ENCODE results near the gene SMURF2.
A peak's percentile ranks its signal among the peaks of the same experiment; 100 is the strongest.
"Not testable (repeated sequence)": the region's sequence is repeated elsewhere in the genome, so short reads cannot be mapped to it uniquely, and the experiment has no call there.

The SMURF2 gene

DNA sequence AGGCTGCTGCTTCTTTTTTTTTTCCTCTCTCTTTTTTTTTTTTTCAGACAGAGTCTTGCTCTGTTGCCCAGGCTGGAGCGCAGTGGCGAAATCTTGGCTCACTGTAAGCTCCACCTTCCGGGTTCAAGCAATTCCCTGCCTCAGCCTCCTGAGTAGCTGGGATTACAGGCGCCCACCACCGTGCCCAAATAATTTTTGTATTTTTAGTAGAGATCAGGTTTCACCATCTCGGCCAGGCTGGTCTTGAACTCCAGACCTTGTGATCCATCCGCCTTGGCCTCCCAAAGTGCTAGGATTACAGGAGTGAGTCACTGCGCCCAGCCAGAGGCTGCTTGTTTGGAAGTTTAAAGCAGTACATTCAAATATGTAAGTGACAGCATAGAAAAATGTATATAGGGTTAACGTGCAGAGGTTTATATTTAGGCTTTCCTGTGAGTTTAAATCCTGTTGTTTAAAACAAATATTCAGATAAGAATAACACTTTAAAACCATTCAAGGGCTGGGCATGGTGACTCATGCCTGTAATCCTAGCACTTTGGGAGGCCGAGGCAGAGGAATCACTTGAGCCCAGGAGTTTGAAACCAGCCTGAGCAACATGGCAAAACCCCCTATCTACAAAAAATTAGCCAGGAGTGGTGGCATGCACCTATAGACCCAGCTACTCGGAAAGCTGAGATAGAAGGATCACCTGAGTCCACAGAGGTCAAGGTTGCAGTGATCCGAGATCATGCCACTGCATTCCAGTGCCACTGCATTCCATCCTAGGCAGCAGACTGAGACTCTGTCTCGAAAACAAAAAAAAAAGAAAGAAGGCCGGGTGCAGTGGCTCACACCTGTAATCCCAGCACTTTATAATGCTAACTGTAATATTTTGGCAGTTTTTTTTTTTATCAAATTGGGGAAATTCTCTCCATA is 6.0 kb upstream of the SMURF2 start:
- not testable (repeated sequence) for DNase-seq (ENCODE audit: low read depth in 1 of 2, low spot score in 1 of 2)

DNA sequence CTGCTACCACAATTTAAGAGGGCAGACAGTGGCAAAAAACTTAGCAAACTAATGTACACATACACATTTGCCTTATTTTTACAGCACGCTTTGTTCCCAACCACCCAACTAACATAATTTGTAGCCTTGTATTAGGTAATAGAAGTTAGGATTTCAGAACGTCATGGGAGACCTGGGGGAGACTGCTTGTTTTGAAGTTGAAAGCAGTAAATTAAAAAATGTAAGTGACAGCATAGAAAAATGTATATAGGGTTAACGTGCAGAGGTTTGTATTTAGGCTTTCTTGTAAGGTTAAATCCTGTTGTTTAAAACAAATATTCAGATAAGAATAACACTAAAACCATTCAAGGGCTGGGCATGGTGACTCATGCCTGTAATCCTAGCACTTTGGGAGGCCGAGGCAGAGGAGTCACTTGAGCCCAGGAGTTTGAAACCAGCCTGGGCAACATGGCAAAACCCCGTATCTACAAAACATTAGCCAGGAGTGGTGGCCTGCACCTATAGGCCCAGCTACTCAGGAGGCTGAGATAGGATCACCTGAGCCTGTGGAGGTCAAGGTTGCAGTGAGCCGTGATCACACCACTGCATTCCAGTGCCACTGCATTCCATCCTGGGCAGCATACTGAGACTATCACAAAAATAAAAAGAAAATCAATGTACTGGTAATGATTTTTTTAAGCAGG is 2.3 kb upstream of the SMURF2 start:
- not testable (repeated sequence) for DNase-seq (ENCODE audit: low read depth in 1 of 2, low spot score in 1 of 2)

DNA sequence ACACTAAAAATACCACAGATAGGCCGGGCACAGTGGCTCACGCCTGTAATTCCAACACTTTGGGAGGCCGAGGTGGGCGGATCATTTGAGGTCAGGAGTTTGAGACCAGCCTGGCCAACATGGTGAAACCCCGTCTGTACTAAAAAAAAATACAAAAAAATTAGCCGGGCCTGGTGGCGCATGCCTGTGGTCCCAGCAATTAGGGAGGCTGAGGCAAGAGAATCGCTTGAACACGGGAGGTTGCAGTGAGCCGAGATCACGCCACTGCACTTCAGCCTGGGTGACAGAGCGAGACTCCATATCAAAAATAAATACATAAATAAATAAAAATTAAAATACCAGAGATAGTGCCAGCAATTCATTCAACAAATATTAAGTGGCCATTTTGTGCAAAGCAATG is 1.7 kb upstream of the SMURF2 start:
- DNase-seq (ENCODE audit: low read depth in 1 of 2, low spot score in 1 of 2) = not testable (repeated sequence)

DNA sequence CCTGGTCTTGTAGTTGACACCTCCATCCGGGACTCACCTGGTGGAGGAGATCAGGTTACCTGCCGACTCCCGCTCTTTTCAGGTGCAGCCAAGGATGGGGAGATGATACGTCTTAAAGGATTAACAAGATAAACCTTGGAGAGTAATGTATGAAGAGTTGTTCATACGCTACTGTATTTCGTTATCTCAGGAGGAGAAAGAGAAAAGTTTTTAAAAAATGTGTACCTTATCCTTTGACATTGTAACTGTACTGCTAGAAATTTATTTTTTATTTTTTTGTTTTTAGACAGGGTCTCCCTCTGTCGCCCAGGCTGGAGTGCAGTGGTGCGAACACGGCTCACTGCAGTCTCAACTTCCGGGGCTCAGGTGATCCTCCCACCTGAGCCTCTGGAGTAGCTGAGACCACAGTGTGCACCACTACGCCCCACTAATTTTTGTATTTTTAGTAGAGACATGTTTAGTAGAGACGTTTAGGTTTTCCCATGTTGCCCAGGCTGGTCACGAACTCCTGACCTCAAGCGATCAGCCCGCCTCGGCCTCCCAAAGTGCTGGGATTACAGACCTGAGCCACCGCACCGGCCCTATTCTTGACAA is 764 bp upstream of the SMURF2 start:
- DNase-seq (ENCODE audit: low read depth in 1 of 2, low spot score in 1 of 2) = no peak

DNA sequence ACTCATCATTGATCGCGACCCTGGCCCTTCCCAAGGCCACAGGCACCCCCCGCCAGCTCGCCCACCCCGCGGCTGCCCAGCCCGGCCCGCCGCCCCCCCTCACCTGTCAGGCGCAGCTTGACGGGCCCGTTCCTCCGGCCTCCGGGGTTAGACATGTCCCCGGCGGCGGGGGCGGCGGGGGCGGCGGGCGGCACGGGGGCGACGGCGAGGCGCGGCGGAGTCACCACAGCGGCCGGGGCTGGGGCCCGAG is 456 bp downstream of the SMURF2 start:
- DNase-seq (ENCODE audit: low read depth in 1 of 2, low spot score in 1 of 2) = no peak

DNA sequence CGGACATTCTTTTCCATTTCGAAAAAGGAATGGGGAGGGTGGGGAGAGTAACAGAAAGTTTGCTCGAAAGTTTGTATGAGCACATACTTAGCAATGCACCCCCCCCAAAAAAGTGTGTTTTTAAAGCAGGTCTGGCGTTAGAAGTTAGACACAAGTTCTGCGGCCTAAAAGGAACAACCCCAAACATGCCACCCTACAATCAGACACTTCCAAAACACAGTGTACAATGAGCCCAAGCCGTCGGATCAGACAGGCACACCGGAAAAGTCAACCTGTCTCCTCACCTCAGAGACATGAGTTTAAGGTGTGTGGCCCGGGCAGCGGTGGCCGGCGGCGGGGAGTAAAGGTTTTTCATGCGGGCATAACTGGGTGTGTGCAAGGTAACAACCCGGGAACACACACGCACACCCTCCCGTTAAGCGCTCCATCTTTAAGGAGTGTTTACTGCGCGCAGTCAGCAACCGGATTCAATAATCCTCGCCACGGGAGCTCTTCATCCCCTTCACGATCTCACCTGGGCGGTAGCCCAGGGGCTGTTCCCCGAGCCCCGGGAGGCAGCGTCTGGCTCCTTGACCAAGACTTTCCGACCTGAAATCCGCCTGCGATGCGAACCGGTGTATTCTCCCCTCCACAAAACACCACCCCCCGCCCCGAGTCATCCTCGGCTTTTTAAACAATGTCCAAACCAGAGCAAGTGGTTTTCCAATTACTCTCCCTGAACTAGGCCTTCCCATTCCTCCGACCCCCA is 955 bp downstream of the SMURF2 start:
- peak; percentile 9 to 20 for DNase-seq (ENCODE audit: low read depth in 1 of 2, low spot score in 1 of 2)

DNA sequence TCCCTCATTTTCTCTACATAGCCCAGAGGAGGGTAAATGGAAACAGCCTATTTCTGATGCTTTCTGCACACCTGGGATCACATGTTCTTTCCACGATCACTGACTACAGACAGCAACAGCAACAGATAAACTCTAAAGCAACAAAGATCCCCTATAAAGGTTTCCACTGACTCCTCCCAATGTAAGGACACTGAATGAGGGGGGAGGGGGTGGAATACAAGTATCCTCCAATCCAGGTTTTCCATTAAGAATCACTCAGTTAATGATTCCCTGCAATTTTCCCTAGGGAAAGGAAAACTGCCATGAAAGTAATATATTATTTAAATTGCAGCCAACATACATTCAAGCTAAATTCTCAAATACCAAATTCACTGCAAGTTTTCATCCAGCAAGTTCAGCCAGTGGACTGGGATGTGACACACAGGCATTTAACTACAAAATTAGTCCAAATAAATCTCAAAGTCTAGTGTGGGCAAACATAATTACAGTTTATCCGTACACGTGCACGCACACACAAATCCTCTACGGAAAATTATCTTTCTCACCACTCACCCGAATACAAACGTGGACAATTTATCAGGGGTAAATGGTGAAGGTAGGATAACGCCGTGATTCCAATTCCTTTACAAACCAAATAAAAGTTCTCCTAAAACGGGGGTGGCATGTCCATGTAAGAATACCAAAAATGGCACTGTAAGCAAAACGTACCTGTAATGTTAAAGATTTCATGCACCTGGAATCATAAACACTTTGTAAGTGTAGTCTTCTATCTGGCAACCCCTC is 1.7 kb downstream of the SMURF2 start:
- DNase-seq (ENCODE audit: low read depth in 1 of 2, low spot score in 1 of 2) = not testable (repeated sequence)

DNA sequence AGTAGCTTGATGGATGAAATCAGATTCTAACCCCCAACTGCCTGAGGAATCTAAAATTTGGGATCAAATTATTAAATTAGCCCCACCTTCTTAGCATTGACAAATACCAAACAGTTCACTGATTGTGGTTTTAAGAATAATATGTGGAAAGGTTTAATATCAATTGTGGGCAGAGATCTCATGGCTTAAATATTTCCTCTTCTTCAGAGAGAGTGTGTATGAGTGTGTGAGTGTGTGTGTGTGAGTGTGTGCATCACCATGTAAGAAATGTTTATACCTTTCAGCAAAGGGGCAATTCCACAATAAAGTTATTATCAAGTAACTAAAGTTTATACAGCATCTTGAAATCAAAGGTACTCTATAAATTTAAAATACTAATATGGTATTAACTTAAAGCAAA is 3.2 kb downstream of the SMURF2 start:
- DNase-seq (ENCODE audit: low read depth in 1 of 2, low spot score in 1 of 2) = no peak

DNA sequence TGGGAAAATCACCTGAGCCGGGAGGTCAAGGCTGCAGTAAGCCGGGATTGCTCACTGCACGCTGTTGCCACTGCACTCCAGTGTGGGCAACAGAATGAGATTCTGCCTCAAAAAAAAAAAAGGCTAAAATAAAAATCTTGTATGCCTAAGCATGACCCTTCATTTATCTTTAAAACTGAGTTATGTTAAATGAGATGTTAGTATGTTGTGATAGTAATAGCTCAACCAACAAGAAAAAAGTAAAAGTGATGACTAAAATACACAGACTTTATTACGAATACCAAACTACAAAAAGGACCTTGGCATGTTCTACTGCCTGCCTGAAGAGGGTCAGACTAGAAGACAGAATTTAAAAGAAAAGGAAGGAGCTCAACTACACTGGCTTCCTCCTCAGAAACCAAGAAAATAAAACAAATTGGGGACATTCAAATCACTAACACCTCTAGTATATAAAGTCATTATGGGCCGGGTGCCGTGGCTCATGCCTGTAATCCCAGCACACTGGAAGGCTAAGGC is 4.4 kb downstream of the SMURF2 start:
- DNase-seq (ENCODE audit: low read depth in 1 of 2, low spot score in 1 of 2) = no peak

DNA sequence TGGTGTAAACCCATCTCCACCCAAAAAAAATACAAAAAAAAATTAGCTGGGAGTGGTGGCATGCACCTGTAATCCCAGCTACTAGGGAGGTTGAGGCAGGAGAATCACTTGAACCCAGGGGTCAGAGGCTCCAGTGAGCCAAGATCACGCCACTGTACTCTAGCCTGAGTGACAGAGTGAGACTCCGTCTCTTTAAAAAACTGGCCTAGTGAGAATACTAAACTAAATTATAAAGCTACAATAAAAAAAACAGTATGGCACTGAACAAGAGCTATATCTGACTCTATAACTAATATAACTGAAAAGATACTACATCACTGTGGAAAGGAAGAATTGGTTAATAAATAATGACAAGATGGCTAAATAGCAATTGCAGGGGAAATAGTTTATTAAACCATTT is 6.4 kb downstream of the SMURF2 start:
- DNase-seq (ENCODE audit: low read depth in 1 of 2, low spot score in 1 of 2) = no peak

DNA sequence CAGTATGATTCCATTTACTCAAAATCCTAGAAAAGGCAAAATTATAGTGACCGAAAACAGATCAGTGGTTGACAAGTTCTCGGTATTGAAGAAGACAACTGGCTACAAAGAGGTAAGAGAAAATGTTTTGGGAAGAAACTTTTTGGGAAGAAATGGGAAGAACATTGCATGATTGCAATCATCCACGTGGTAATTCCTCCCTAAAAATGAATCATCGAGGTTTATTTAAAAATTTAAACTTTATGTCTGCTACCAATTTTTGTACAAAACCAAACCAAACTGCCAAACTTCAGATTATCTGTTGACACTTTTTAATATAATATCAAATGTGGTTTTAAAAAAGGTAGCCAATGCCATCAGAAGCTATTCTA is 8.1 kb downstream of the SMURF2 start:
- no peak for DNase-seq (ENCODE audit: low read depth in 1 of 2, low spot score in 1 of 2)

DNA sequence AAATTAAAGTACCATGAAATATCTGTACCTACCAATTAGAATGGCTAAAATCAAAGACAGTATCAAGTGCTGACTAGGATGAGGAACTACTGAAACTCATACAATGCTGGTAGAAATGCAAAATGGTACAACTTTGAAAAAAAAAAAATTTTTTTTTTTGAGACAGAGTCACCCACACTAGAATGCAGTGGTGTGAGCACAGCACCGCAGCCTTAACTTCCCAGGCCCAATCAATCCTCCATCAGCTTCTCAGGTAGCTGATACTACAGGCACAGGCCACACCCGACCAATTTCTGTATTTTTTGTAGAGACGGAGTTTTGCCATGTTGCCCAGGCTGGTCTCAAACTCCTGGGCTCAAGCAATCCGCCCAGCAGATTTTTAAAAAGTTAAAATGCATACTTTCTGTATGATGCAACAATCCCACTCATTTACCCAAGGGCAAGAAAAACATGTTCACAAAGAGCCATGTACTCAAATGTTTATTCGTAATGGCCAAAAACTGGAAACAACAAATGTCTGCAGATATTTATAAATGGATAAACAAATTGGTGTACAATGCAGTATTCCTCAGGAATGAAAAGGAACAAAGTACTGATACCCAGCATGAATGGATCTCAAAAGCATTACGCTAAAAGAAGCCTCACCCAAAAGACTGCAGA is 8.7 kb downstream of the SMURF2 start:
- DNase-seq (ENCODE audit: low read depth in 1 of 2, low spot score in 1 of 2) = no peak

DNA sequence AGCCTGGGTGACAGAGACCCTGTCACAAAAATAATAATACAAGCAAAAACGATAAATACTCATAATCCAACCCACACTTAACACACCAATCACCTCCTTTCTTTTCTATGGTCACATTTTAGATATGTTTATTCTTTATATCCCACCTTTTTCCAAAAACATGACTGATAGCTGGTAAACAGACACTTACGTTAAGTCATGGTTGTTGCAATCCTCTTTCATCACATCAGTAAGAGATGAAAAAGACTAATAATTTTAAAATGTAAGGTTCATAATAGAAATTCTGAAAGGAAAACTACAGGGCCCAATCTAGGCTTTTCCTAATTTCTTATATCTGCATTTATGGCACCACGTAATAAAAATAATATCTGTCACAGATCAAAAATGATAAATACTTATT is 10.2 kb downstream of the SMURF2 start:
- DNase-seq (ENCODE audit: low read depth in 1 of 2, low spot score in 1 of 2) = no peak

DNA sequence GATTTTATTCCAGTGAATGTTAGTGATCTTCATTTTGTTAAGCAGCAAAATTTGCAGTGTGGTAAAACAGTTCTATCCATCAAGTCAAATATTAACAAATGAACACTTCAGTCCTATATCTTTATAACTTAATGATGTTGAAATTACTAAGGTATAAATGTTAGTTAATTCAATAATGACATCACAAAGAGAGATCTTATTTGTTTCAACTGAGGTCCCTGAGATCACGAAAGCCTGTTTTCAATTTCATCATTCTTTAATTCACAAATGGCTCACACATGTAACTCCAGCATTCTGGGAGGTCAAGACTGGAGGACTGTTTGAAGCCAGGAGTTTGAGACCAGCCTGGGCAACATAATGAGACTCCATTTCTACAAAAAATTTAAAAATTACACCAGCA is 13.9 kb downstream of the SMURF2 start:
- DNase-seq (ENCODE audit: low read depth in 1 of 2, low spot score in 1 of 2) = no peak

DNA sequence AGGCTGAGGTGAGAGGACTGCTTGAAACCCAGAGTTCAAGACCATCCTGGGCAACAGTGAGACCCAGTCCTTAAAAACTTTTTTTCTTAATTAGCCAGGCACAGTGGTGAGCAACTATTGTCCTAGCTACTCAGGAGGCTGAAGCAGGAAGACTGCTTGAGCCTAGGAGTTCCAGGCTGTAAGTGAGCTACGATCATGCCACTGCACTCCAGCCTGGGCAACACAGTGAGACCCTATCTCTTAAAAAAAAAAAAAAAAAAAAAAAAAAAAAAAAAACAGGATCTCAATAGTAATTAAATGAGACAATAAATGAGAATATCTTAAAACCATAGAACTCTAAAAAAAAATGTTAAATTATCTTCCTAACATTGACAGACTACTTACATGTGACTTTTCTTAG is 14.3 kb downstream of the SMURF2 start:
- no peak for DNase-seq (ENCODE audit: low read depth in 1 of 2, low spot score in 1 of 2)

DNA sequence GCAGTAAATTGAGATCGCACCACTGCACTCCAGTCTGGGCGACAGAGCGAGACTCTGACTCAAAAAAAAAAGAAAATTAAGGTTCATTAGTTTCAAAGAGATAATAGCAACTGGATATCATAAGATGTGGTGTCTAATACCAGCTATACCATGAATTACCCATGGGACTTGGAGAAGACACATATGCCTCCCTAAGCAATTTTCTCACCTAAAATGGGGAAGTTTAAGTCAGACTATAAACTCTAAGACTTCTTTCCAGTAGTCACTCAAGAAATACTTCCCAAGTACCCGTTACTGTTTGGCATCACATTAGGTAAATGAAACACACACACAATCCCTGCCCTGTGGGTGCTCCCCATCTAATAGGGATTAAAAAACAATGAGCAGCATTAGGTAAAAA is 22.6 kb downstream of the SMURF2 start:
- DNase-seq (ENCODE audit: low read depth in 1 of 2, low spot score in 1 of 2) = no peak

DNA sequence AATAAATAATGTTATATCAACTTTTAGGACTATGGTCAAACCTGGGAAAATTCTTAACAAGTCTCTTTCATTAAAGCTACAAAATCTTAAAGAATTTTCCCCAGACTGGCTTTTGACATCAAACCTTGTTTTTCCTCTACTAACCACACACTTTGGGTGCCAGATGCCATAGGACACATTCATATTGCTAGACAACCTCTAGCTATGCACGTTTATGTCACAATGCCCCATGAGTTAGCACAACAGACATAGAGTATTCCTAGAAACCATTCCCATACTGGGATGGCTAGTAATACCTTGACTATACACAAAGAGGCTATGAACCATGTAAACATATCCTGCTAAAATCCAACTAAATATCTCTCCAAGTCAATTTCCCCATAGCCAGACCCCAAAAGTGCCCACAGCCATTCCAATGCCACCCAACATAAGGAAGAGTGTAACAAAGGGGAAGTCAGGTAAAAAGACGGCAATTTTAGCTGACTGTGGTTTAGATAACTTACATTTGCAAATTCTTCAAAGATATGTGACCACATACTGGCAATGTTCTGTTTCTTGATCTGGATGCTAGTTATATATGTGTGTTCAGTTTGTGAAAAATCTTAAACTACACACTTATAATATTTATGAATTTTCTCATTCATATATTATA is 23.4 kb downstream of the SMURF2 start:
- DNase-seq (ENCODE audit: low read depth in 1 of 2, low spot score in 1 of 2) = no peak

DNA sequence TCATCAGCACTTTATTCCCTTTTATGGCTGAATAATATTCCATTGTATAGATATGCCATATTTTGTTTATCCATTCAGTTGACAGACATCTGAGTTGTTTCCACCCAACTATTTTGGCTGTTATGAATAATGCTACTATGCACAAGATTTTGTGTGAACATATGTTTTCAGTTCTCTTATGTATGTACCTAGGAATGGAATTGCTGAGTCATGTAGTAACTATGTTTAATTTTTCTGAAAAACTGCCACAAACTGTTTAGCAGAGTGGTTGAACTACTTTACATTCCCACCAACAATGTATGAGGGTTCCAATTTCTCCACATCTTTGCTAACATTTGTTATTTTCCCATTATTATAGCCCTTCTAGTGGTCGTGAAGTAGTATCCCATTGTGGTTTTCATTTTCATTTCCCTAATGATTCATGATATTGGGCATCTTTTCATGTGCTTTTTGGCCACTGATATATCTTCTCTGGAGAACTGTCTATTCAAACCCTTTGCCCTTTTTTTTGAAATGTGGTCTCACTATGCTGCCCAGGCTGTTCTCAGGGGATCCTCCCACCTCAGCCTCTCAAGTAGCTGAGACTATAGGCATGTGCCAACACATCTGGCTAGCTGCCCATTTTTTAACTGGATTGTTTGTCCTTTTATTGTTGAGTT is 26.3 kb downstream of the SMURF2 start:
- DNase-seq (ENCODE audit: low read depth in 1 of 2, low spot score in 1 of 2) = no peak

DNA sequence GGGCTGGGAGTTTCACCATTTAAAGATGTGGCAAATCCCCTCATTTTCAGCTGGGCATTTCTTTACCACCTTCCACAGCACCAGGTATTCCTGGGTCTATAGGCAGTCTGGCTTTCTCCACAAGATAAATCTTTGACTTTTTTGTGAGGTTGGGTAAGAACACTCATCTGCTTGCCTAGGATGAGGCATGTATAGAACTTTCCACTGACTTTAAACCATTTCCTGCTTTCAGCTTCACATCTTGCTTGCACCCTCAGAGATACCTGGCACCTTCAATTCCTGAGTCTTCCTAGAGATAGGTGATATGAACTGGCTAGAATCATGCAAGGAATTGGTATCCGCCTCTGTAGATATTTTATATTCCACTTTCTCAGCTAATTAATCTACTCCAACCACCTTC is 27.9 kb downstream of the SMURF2 start:
- no peak for DNase-seq (ENCODE audit: low read depth in 1 of 2, low spot score in 1 of 2)
